Right renal cortex interstitium (tissue), 3 donors: ENCODE results near the gene NUTM2E. TPM values are rescaled to one million over a fixed set of nuclear protein-coding genes. Genes with fewer than 3 reads are reported as not detected.
"Not testable (repeated sequence)": the region's sequence is repeated elsewhere in the genome, so short reads cannot be mapped to it uniquely, and the experiment has no call there.

Source experiments
- DNase-seq, 3 donors: peaks; one replicate each; pipeline ENCODE4 v3.0.0-alpha.2; 2013; ENCODE audit warnings: low read depth in 3 of 3, low spot score in 2 of 3
- polyA plus RNA-seq, 3 donors: library from polyadenylated mRNA; unstranded; fragments of 120-200 nt; gene quantifications; one replicate each; pipeline ENCODE4 v1.2.1, GENCODE V29; 2013; ENCODE audit not compliant: insufficient read length in 3 of 3

The NUTM2E gene
- 1 to 10 TPM in 1 of 3 donors, not detected in 2; 1.3 TPM for polyA plus RNA-seq

- peak; percentile 6 to 63 (median 54) for DNase-seq
Measured at GRCh38 chr10:79826496-79827215, at the start of gene NUTM2E. Gene NUTM2E, plus strand, starts transcription at chr10:79826739. Its CDS starts 15,002 bp downstream, at chr10:79841741.

- not testable (repeated sequence) for DNase-seq
Measured at GRCh38 chr10:79777997-79778396, 48.5 kb upstream of the NUTM2E start.

- peak in 2 of 3 donors; percentile 34 to 46 for DNase-seq
Measured at GRCh38 chr10:79779310-79779938, 47.1 kb upstream of the NUTM2E start.

- DNase-seq, result not testable (repeated sequence)
Measured at GRCh38 chr10:79779992-79780391, 46.5 kb upstream of the NUTM2E start.

- DNase-seq, result not testable (repeated sequence)
Measured at GRCh38 chr10:79781584-79781983, 45.0 kb upstream of the NUTM2E start.

- DNase-seq, result not testable (repeated sequence)
Measured at GRCh38 chr10:79787455-79787952, 39.0 kb upstream of the NUTM2E start.

GRCh38 chr10:79789351-79789750 is 37.2 kb upstream of the NUTM2E start:
- DNase-seq, result not testable (repeated sequence)

GRCh38 chr10:79791906-79792517 is 34.5 kb upstream of the NUTM2E start:
- not testable (repeated sequence) for DNase-seq

GRCh38 chr10:79799337-79799736 is 27.2 kb upstream of the NUTM2E start:
- not testable (repeated sequence) for DNase-seq

- not testable (repeated sequence) for DNase-seq
Measured at GRCh38 chr10:79805857-79806256, 20.7 kb upstream of the NUTM2E start.

- not testable (repeated sequence) for DNase-seq
Measured at GRCh38 chr10:79811895-79812294, 14.6 kb upstream of the NUTM2E start.

GRCh38 chr10:79816290-79816689 is 10.2 kb upstream of the NUTM2E start:
- DNase-seq, result not testable (repeated sequence)

- not testable (repeated sequence) for DNase-seq
Measured at GRCh38 chr10:79823387-79823786, 3.2 kb upstream of the NUTM2E start.

GRCh38 chr10:79825587-79826011 is 940 bp upstream of the NUTM2E start:
- not testable (repeated sequence) for DNase-seq

GRCh38 chr10:79826131-79826495 is 426 bp upstream of the NUTM2E start:
- not testable (repeated sequence) for DNase-seq

GRCh38 chr10:79833833-79834232 is 7.3 kb downstream of the NUTM2E start:
- not testable (repeated sequence) for DNase-seq

GRCh38 chr10:79835891-79836290 is 9.4 kb downstream of the NUTM2E start:
- not testable (repeated sequence) for DNase-seq

- DNase-seq, result not testable (repeated sequence)
Measured at GRCh38 chr10:79836891-79837290, 10.4 kb downstream of the NUTM2E start.

GRCh38 chr10:79838441-79838840 is 11.9 kb downstream of the NUTM2E start:
- DNase-seq, result not testable (repeated sequence)

GRCh38 chr10:79853191-79853854 is 26.8 kb downstream of the NUTM2E start:
- DNase-seq, result not testable (repeated sequence)

- DNase-seq, result not testable (repeated sequence)
Measured at GRCh38 chr10:79862269-79862668, 35.7 kb downstream of the NUTM2E start.
